DND-41 (cell line): ENCODE measurements around the gene ALX1.

ENCODE experiments used
- ATAC-seq: fragments of 200-7000 bp; cut with Tn5 transposase; 3 replicates; pipeline ENCODE4 v1.9.1; 2021; ENCODE audit warnings: low read depth; ENCODE audit not compliant: insufficient read depth
- DNase-seq: peaks from one replicate; pipeline ENCODE4 v3.0.0-alpha.2; 2020
- H2AFZ ChIP-seq: 2 replicates; pipeline ENCODE4 v1.6.0; 2012; ENCODE audit warnings: low read depth, low read length
- H3K27ac ChIP-seq: 2 replicates; pipeline ENCODE4 v1.5.1; 2012; ENCODE audit warnings: low read length, inconsistent platforms
- H3K27me3 ChIP-seq: fragments of 200-600 bp; sonication (generic); 2 replicates; pipeline ENCODE4 v1.6.0; 2012; ENCODE audit warnings: low read length, mild to moderate bottlenecking, inconsistent platforms; ENCODE audit not compliant: insufficient read depth, poor library complexity
- H3K36me3 ChIP-seq: 2 replicates; pipeline ENCODE4 v1.5.1; 2012; ENCODE audit warnings: low read length, inconsistent platforms; ENCODE audit not compliant: insufficient read depth
- H3K4me1 ChIP-seq: 2 replicates; pipeline ENCODE4 v1.5.1; 2012; ENCODE audit warnings: mild to moderate bottlenecking, low read length; ENCODE audit not compliant: insufficient read depth
- H3K4me2 ChIP-seq: 2 replicates; pipeline ENCODE4 v1.6.0; 2012; ENCODE audit warnings: mild to moderate bottlenecking, moderate library complexity, low read length, inconsistent platforms; ENCODE audit not compliant: insufficient read depth
- H3K4me3 ChIP-seq, 2 experiments: fragments of 200-600 bp in 1 of 2; shearing (Covaris generic) in 1 of 2; 2 replicates each; pipeline ENCODE4 v1.5.1; 2012 to 2016; ENCODE audit warnings: inconsistent platforms in 2 of 2, low read length in 2 of 2, mild to moderate bottlenecking in 2 of 2, low read depth in 1 of 2, moderate library complexity in 1 of 2
- H3K79me2 ChIP-seq: 2 replicates; pipeline ENCODE4 v1.6.0; 2012; ENCODE audit warnings: low read length, inconsistent platforms; ENCODE audit not compliant: insufficient read depth
- H3K9ac ChIP-seq: 2 replicates; pipeline ENCODE4 v1.6.0; 2012; ENCODE audit warnings: low read depth, mild to moderate bottlenecking, inconsistent platforms, low read length, moderate library complexity
- H3K9me3 ChIP-seq: 2 replicates; pipeline ENCODE4 v1.5.1; 2012; ENCODE audit warnings: low read length, moderate library complexity, mild to moderate bottlenecking, inconsistent platforms; ENCODE audit not compliant: insufficient read depth, severe bottlenecking
- H4K20me1 ChIP-seq: 2 replicates; pipeline ENCODE4 v1.6.0; 2012; ENCODE audit warnings: low read length; ENCODE audit not compliant: insufficient read depth
- EZH2 ChIP-seq: IDR thresholded peaks from 3 replicates; pipeline ENCODE4 v1.6.1; 2012; ENCODE audit warnings: borderline replicate concordance, low read depth, mild to moderate bottlenecking, moderate library complexity, low read length, inconsistent platforms; ENCODE audit not compliant: severe bottlenecking
- TF ChIP-seq, protein P1 (sequence below): IDR thresholded peaks from 2 replicates; pipeline ENCODE4 v1.5.1; 2012; ENCODE audit warnings: borderline replicate concordance, low read length, moderate library complexity, mild to moderate bottlenecking; ENCODE audit not compliant: poor library complexity, severe bottlenecking; ENCODE audit errors: extremely low read depth

Gene ALX1

GRCh38 chr12:85277191-85277590, 2.8 kb upstream of the ALX1 start:
- H4K20me1 ChIP-seq: no peaks in the 10 kb centered on the region
- no peak overlapping the region for H3K4me3 ChIP-seq
- H3K36me3 ChIP-seq: no peaks in the 10 kb centered on the region
- no peak overlapping the region for H3K4me2 ChIP-seq
- H3K4me1 ChIP-seq: no peaks in the 10 kb centered on the region
- H3K9ac ChIP-seq: no peak overlapping the region
- H3K27me3 ChIP-seq: no peaks in the 10 kb centered on the region
- no peak for TF ChIP-seq EZH2
- TF ChIP-seq, protein P1, sequence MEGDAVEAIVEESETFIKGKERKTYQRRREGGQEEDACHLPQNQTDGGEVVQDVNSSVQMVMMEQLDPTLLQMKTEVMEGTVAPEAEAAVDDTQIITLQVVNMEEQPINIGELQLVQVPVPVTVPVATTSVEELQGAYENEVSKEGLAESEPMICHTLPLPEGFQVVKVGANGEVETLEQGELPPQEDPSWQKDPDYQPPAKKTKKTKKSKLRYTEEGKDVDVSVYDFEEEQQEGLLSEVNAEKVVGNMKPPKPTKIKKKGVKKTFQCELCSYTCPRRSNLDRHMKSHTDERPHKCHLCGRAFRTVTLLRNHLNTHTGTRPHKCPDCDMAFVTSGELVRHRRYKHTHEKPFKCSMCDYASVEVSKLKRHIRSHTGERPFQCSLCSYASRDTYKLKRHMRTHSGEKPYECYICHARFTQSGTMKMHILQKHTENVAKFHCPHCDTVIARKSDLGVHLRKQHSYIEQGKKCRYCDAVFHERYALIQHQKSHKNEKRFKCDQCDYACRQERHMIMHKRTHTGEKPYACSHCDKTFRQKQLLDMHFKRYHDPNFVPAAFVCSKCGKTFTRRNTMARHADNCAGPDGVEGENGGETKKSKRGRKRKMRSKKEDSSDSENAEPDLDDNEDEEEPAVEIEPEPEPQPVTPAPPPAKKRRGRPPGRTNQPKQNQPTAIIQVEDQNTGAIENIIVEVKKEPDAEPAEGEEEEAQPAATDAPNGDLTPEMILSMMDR: no peak
- ATAC-seq (no peak), DNase-seq (no peak)
- H3K79me2 ChIP-seq: no peaks in the 10 kb centered on the region
- H2AFZ ChIP-seq: no peak overlapping the region
- no peak overlapping the region for H3K27ac ChIP-seq
- H3K9me3 ChIP-seq: no peaks in the 10 kb centered on the region

DNA sequence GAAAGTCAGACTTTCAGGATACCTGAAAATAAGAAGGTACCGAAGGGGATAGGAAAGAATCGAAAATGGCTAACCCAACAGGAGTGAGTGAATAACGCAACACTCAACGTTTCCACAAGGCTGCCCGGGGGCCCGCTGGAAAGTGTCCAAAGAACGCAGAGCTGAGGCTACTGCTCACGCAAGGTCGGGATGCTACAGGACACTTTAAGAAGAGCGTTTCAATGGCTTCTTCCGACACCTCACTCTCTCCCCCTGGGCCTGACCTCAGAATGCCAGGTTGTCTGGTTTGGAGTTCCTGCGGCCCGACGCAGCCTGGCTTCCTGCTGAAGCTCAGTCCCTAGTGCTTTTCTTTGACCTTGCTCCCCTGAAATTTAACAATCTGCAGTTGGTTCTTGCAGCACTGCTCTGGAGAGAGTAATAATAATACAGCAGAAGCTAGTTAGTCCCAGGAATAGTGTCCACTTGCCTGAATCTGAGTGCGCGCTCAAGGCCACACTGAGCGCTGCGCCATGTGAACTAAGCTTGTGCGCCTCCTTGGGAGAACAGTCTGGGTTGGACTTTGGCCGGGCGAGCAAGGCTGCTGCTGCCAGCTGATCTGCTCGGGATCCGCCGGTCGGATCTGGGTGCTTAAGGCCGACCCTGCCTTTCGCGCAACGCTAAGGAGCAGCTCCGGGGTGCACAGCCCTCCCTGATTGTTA, 2.0 kb upstream of the ALX1 start:
- Histone ChIP-seq H3K4me3 (no peak overlapping the region), H4K20me1 (no peaks in the 10 kb centered on the region), H3K36me3 (no peaks in the 10 kb centered on the region), H3K79me2 (no peaks in the 10 kb centered on the region), H2AFZ (no peak overlapping the region), H3K4me1 (no peaks in the 10 kb centered on the region), H3K27ac (no peak overlapping the region), H3K4me2 (no peak overlapping the region), H3K27me3 (no peaks in the 10 kb centered on the region), H3K9ac (no peak overlapping the region), H3K9me3 (no peaks in the 10 kb centered on the region)
- DNase-seq (no peak), ATAC-seq (no peak)
- no peak for TF ChIP-seq EZH2
- TF ChIP-seq, protein P1: no peak

DNA sequence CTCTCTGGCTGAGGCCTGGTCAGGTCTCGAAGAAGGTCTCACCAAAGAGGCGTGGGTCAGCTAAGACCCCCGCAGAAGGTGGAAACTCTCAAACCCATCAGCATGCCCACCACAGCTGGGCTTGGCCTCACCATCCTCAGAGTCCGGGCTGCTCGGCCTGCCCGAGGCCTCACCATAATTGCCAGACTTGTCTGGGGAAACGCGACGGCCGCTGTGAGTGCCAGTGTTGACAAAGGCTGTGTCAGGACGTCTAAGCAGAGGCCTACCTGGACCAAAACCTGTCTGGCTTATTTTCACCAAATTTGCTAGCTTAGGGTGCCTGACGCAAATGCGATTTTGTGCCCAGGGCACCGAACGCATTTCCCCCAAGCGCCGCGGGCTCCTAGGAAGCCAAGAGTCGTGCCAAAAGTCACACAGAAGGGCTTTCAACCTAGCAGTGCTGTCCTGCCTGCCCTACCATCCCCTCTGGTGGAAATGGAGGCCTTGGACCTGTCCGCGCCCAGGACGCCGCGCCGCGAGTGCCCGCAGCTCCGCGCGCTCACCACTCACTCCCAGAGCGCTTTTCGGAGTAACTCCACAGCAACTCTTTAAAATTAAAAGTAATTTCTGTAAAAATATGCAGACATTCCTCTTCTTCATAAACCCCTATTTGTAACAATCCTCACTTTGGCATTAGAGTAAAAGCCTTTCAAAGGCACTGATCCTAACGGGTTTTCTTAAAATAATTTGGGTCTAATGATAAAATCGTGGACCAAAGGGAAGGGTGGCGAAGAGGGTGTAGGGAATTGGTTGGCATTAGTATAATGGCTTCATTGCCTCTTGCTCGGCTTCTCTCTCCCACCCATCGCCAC, 1.2 kb upstream of the ALX1 start:
- Histone ChIP-seq H4K20me1 (no peaks in the 10 kb centered on the region), H3K9ac (no peak overlapping the region), H3K27me3 (no peaks in the 10 kb centered on the region), H3K27ac (no peak overlapping the region), H2AFZ (no peak overlapping the region), H3K4me2 (no peak overlapping the region), H3K9me3 (no peaks in the 10 kb centered on the region), H3K79me2 (no peaks in the 10 kb centered on the region), H3K36me3 (no peaks in the 10 kb centered on the region), H3K4me1 (no peaks in the 10 kb centered on the region), H3K4me3 (no peak overlapping the region)
- ATAC-seq (no peak), DNase-seq (no peak)
- TF ChIP-seq, protein P1: no peak
- no peak for TF ChIP-seq EZH2
